Stimulated activated naive B cell treated with anti-CD40 and anti-IgM and Interleukin-4, amounts not matched to agents 10 μg/mL and 1 μg/mL and 100 μg/mL, for 72 hours (primary cell): ENCODE results near the gene SORCS2.

Experiments
- ATAC-seq, 2 donors: fragments of 150-1000 bp; cut with Tn5 transposase; replicated peaks; 2 replicates each; pipeline ENCODE4 v1.10.0; 2021; ENCODE audit warnings: moderate library complexity in 1 of 2
- DNase-seq: peaks from one replicate; pipeline ENCODE4 v3.0.0; 2021
- H3K27ac Mint-ChIP-seq: one replicate; pipeline ENCODE4 v1.8.0; 2022; ENCODE audit warnings: mild to moderate bottlenecking, mixed read lengths
- H3K27me3 Mint-ChIP-seq, 2 donors: one replicate each; pipeline ENCODE4 v1.8.0; 2022; ENCODE audit warnings: mixed read lengths in 2 of 2
- H3K36me3 Mint-ChIP-seq, 2 donors: one replicate each; pipeline ENCODE4 v1.8.0; 2022; ENCODE audit warnings: mixed read lengths in 2 of 2, mild to moderate bottlenecking in 1 of 2
- H3K4me1 Mint-ChIP-seq, 2 donors: one replicate each; pipeline ENCODE4 v1.8.0; 2022; ENCODE audit warnings: mixed read lengths in 2 of 2, mild to moderate bottlenecking in 1 of 2
- H3K4me3 Mint-ChIP-seq, 2 donors: one replicate each; pipeline ENCODE4 v1.8.0; 2022; ENCODE audit warnings: mild to moderate bottlenecking in 2 of 2, mixed read lengths in 2 of 2, moderate library complexity in 1 of 2
- H3K9me3 Mint-ChIP-seq, 2 donors: one replicate each; pipeline ENCODE4 v1.8.0; 2022; ENCODE audit warnings: mixed read lengths in 2 of 2, mild to moderate bottlenecking in 1 of 2

Gene SORCS2

DNA sequence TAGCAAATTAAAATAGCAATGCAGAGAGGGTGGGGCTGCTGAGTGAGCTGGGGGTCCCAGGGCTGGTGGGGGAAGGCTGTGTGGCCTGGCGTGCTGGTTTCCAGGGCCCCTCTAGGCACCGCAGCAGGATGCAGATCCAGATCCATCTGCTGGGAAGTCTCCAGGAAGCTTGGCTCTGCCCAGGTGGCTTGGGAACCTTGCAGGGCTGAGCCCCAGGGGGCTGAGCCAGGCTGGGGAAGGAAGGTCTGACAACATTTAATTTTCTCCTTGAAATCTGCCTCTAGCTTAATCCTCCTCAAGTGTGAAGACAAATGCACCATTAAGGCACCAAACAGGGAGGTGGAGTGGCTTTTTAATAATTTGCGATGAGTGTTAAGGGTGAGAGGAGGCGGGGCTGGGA is 31.7 kb downstream of the SORCS2 start:
- H3K36me3 Mint-ChIP-seq: no peaks in the 10 kb centered on the region
- DNase-seq: no peak
- H3K4me3 Mint-ChIP-seq: no peak overlapping the region
- H3K27me3 Mint-ChIP-seq: peaks cover 12 to 13% of the 10 kb centered on the region in 2 donors
- peaks cover 0 to 2% of the 10 kb centered on the region in 2 donors for H3K4me1 Mint-ChIP-seq
- H3K9me3 Mint-ChIP-seq: peaks cover 3 to 6% of the 10 kb centered on the region in 2 donors
- ATAC-seq: no peak
- no peak overlapping the region for H3K27ac Mint-ChIP-seq

DNA sequence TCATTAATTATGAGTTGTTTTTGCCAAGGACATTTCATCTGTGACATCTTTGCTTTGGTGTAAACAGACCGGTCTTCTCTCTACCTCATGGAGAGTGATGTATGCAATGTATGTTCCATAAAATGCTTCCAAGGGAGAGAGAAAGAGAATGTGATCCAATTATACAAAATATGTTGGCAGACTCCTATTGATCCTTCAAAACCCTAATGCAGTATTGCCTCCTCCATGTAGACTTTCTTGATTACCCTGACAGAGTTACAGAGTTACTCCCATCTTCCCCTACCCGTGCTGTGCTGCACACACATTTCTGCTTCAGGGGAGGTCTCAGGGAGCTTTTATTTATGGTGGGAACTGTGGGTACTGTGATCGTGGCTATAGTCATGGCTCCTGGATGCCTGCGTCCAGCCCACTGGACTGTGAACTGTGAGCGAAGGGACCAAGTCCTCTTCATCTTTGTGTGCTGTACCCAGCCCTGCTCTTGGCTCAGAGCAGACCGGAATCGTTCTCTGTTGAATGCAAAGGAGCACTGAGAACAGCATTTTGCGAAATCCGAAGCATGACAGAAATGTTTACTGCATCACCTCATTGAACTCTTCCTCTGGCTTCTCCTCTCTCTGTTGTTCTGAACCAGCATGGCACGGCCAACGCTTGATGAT is 32.7 kb downstream of the SORCS2 start:
- ATAC-seq (no peak), DNase-seq (no peak)
- Mint-ChIP-seq H3K36me3 (no peaks in the 10 kb centered on the region), H3K4me1 (peaks cover 0 to 2% of the 10 kb centered on the region in 2 donors), H3K4me3 (no peak overlapping the region), H3K27me3 (peaks cover 13% of the 10 kb centered on the region in 2 donors), H3K27ac (no peak overlapping the region), H3K9me3 (peaks cover 0 to 3% of the 10 kb centered on the region in 2 donors)

DNA sequence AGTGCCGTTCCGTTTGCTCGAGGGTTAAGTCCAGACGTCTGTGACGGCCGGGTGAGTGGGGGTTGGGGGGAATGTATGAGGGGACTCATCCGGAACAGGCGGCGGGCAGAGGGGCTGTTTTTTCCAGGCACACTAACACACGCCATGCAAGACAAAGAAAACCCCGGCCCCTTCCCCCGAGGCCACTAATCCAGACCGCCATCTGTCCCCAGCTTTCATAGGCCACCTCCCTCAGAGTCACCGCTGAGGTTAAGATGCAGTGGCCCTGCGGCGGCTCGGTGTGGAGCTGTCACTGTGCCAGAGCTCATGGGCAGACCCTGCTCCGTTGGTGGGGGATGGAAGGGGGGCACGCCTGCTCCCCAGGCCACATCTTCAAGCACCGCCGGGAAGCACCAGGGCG is 34.1 kb downstream of the SORCS2 start:
- Mint-ChIP-seq H3K27ac (no peak overlapping the region), H3K27me3 (peaks cover 13% of the 10 kb centered on the region in 2 donors), H3K4me3 (no peak overlapping the region), H3K36me3 (no peaks in the 10 kb centered on the region), H3K4me1 (peaks cover 0 to 2% of the 10 kb centered on the region in 2 donors), H3K9me3 (peaks cover 0 to 2% of the 10 kb centered on the region in 2 donors)
- ATAC-seq (no peak), DNase-seq (no peak)

DNA sequence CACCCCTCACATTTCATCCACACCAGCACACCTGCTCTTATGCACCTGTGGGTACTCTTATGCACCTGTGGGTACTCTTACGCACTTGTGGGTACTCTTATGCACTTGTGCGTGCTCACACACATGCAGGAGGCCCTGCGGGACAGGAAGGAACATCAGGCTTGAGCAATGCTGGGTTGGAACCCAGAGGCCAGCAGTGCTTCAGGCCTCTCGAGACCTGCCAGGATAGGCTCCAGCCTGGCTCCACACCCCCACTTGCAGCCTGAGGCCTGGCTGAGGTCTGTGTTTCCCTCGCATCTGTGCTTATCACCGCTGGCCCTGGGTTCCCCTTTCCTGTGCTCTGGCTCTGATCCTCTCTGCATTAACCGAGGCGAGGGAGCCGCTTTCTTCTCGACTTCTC is 34.7 kb downstream of the SORCS2 start:
- Mint-ChIP-seq H3K9me3 (peaks cover 0 to 2% of the 10 kb centered on the region in 2 donors), H3K27me3 (peaks cover 13% of the 10 kb centered on the region in 2 donors), H3K4me1 (peaks cover 0 to 2% of the 10 kb centered on the region in 2 donors), H3K27ac (no peak overlapping the region), H3K36me3 (no peaks in the 10 kb centered on the region), H3K4me3 (no peak overlapping the region)
- ATAC-seq (no peak), DNase-seq (no peak)

DNA sequence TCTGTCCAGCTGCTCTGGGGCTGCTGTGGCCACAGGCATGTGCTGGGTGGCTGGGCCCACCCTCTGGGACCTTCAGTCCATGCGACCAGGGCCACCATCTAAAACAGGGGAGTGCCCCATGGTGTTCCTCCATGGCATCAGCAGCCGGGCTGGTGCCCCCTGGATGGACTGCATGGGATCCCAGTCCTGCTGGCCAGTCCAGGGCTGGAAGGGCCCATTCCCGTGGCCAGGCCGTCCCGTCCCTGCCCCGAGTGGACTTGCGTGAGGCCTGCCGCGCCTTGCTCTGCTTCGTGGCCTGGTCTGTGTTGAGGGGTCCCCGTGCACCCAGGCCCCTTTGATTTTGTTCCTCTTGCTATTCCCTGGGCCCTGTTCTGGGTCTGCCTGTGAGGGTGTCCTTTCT is 36.4 kb downstream of the SORCS2 start:
- H3K4me3 Mint-ChIP-seq: no peak overlapping the region
- no peak overlapping the region for H3K27ac Mint-ChIP-seq
- H3K9me3 Mint-ChIP-seq: peaks cover 0 to 2% of the 10 kb centered on the region in 2 donors
- no peaks in the 10 kb centered on the region for H3K36me3 Mint-ChIP-seq
- peaks cover 7% of the 10 kb centered on the region in 2 donors for H3K27me3 Mint-ChIP-seq
- DNase-seq: no peak
- peaks cover 0 to 2% of the 10 kb centered on the region in 2 donors for H3K4me1 Mint-ChIP-seq
- ATAC-seq: no peak

DNA sequence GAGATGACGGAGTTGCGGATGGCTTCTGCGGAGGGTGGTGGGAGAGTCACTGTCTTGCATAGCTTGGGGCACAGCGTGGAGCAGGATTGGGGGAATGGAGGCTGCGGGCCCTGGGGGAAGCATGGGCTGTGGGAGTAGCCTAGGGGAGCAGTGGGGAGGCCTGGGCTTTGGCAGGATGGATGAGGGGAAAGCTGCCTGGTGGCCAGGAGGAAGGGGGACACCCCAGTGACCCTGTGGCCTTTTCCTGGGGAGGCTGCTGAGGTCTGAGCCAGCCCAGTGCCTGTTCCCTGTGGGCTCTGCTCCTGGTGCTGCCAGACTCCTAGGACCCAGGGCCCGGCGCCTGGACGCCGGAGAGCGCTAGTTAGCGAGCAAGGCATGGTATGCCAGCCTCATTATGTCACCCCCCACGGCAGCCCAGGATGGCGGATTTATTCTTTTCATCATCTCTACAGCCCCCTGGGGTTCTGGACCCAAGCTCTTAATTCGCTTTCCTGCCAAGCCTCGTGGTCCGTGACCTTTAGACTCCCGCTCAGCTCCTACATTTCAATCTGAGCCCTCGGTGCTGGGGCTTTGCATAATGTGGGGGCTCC is 39.8 kb downstream of the SORCS2 start:
- Mint-ChIP-seq H3K36me3 (no peaks in the 10 kb centered on the region), H3K9me3 (no peaks in the 10 kb centered on the region), H3K4me3 (no peak overlapping the region), H3K27ac (no peak overlapping the region), H3K27me3 (peaks cover 7 to 12% of the 10 kb centered on the region in 2 donors), H3K4me1 (no peaks in the 10 kb centered on the region)
- ATAC-seq: no peak
- no peak for DNase-seq

DNA sequence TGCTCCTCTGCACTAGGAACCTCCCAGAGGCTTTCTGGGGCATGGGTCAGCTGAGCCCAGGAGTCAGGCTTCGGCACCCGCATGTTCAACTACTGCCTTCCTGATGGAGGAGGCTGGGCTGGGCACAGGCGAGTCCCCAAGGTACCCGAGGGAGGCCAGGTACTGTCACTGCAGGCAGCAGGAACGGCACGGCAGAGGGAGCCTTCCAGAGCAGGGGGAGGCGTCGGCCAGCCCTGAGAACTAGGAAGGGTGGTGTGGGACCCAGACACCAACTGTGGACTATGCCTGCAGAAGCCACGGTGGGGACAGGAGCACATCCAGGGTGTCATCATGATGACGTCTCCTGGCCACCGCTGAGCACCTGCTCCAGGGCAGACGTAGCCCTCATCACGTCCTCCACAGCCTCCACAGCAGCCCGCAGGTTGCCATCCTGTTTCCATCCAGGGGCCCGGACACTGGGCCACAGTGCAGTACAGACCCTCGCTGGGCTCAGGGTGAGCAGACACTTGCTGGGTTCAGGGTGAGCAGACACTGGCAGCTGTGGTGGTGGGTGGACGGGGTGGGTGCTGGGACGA is 40.8 kb downstream of the SORCS2 start:
- H3K36me3 Mint-ChIP-seq: no peaks in the 10 kb centered on the region
- ATAC-seq: no peak
- H3K4me1 Mint-ChIP-seq: no peaks in the 10 kb centered on the region
- peaks cover 0 to 8% of the 10 kb centered on the region in 2 donors for H3K27me3 Mint-ChIP-seq
- H3K27ac Mint-ChIP-seq: no peak overlapping the region
- no peak for DNase-seq
- no peak overlapping the region for H3K4me3 Mint-ChIP-seq
- H3K9me3 Mint-ChIP-seq: peaks cover 0 to 4% of the 10 kb centered on the region in 2 donors

DNA sequence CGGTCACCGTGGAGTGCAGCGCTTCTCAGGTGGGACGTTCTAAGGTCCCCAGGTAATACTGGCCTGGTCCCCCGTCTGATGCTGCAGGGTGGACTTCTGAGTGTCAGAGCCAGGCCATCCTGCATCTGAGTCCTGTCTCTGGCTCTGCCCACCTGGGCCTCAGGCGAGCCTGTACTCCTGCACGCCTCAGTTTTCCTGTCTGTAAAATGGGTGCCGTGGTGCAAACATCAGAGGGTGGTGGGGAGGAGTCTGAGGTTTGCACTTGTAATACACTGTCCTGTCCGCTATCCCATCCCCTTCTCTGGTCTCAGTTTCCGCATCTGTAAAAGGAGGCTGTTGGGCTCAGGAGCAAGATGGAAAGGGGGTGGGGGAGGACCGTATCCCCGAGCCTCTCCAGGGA is 41.3 kb downstream of the SORCS2 start:
- peaks cover 0 to 8% of the 10 kb centered on the region in 2 donors for H3K27me3 Mint-ChIP-seq
- no peak overlapping the region for H3K4me3 Mint-ChIP-seq
- H3K27ac Mint-ChIP-seq: no peak overlapping the region
- no peaks in the 10 kb centered on the region for H3K36me3 Mint-ChIP-seq
- no peaks in the 10 kb centered on the region for H3K4me1 Mint-ChIP-seq
- H3K9me3 Mint-ChIP-seq: peaks cover under 1 to 7% of the 10 kb centered on the region in 2 donors
- ATAC-seq (no peak), DNase-seq (no peak)

DNA sequence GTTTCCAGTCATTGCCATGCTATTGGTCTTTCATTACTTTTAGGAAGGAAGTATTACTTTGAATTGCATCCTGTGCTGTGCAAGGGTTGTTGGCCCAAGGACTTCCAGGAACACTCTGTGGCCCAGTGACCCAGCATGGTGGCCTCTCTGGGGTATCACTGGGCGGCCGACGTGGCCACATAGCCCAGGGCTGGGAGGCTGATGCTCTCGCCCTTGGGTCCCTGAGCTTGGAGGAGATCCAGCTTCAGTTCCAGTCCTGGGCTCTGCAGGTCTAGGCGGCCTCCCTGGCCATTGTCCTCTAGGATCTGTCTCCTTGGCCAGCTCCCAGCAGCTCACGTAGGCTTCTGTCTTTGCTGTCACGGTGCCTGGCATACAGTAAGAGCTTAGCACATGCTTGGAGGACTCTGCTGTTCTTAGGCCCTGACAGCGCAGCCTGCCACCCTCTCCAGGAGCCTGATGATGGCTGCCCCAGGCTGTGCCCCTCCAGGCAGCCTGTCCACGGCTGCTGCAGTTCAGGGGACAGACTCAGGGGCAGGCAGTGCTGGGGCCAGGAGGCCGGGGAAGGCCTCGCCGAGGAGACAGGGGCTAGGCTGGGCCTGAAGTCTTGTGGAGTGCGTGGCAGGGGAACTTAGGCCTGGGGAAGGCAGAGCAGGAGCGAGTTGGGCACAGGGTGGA is 42.2 kb downstream of the SORCS2 start:
- H3K36me3 Mint-ChIP-seq: no peaks in the 10 kb centered on the region

DNA sequence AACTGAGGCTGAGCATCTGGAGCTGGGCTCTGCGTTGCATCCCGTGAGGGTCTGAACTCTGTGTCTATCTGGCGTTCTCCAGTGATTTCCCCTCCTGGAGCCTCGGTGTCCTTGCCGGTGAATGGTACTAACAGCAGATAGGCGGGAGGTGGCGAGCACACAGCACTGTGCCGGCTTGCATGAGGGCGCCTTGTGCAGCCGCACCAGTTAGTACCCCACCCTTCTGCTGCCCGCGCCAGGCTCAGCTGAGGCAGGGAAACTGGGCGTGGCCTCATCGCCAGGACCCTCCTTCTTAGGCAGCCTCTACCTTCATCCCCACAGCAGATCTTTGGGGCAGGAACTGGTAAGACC is 42.7 kb downstream of the SORCS2 start:
- Mint-ChIP-seq H3K4me3 (no peak overlapping the region), H3K27ac (no peak overlapping the region), H3K36me3 (no peaks in the 10 kb centered on the region), H3K9me3 (peaks cover 5 to 13% of the 10 kb centered on the region in 2 donors), H3K4me1 (no peaks in the 10 kb centered on the region), H3K27me3 (peaks cover 5 to 7% of the 10 kb centered on the region in 2 donors)
- DNase-seq (no peak), ATAC-seq (no peak)

More for the DNA sequence above, 42.2 kb downstream of the SORCS2 start:
- ATAC-seq: no peak
- Mint-ChIP-seq H3K27me3 (peaks cover 5 to 6% of the 10 kb centered on the region in 2 donors), H3K4me1 (no peaks in the 10 kb centered on the region), H3K27ac (no peak overlapping the region), H3K9me3 (peaks cover 5 to 13% of the 10 kb centered on the region in 2 donors), H3K4me3 (no peak overlapping the region)
- no peak for DNase-seq

DNA sequence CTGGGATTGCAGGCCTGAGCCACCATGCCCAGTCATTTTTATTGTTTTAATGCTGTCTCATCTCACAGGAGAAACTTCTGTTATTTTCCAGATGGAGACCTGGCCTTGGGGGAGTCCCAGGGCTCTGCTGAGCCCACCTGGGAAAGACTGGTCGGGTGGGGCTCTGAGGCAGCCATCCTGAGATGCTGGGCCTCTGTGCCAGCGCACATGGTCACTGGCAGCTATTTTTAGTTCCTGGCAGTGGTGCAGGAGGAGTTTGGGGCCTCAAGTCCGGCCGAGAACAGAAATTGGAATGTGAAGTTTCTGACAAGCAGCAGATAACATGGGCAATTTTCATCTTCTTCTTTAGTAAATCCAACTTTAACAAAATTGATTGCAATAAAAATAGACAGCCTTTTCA is 44.5 kb downstream of the SORCS2 start:
- H3K4me1 Mint-ChIP-seq: no peaks in the 10 kb centered on the region
- no peak for ATAC-seq

DNA sequence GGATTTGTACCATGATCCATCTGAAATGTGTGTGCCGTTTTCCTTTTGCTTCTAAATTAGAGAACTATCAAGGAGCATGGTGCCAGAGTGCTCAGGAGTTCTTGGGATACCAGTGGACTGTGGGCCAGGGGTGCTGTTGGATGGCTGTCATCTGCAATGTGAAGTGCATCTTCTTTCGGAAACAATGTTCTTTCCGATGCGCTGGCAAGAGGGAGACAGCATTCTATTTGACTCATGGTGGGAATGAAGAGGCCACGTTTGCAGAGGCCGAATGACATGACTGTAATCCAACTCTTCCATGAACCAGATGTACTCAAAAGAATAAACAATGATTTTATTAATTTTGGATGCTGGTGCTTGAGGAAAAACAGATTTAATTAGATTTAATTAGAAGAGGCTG is 45.5 kb downstream of the SORCS2 start:
- ATAC-seq (no peak), DNase-seq (no peak)
- Mint-ChIP-seq H3K36me3 (no peaks in the 10 kb centered on the region), H3K27me3 (peaks cover 5 to 16% of the 10 kb centered on the region in 2 donors), H3K4me3 (no peak overlapping the region), H3K27ac (no peak overlapping the region), H3K4me1 (no peaks in the 10 kb centered on the region), H3K9me3 (peaks cover 5 to 13% of the 10 kb centered on the region in 2 donors)

More for the DNA sequence above, 44.5 kb downstream of the SORCS2 start:
- Mint-ChIP-seq H3K4me3 (no peak overlapping the region), H3K9me3 (peaks cover 5 to 13% of the 10 kb centered on the region in 2 donors), H3K36me3 (no peaks in the 10 kb centered on the region), H3K27ac (no peak overlapping the region), H3K27me3 (peaks cover 5 to 16% of the 10 kb centered on the region in 2 donors)
- no peak for DNase-seq

DNA sequence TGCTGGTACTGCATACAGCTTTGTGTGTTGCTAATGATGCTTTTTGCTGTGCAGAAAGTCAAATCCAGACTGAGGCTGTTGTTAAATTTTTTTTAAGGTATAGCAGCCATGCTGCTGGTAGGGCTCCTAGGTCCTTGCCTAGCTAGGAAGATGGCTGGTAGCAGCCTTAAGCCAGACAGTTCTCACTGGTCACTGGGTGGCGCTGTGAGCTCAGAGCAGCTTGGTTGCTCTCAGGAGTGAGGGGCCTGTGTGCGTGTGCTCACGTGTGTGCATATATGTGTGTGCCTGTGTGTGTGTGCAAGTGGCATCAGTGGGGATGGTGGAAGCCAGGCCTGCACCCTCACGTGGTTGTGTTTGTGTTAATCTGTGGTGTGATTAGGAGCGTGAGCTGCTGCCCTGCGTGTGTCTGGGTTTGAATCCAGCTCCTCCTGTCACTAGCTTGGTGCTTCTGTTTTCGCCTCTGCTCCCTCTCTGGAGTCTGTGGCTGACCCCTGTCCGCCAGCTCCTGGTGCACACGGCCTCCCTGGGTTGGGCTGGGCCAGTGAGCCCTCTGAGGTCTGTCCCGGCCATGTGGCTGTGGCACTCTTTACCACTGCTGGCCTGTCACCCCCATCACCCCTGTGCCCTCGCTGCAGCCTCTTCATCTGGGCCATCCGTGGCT is 46.1 kb downstream of the SORCS2 start:
- Mint-ChIP-seq H3K27ac (no peak overlapping the region), H3K4me1 (no peaks in the 10 kb centered on the region), H3K27me3 (peaks cover 5 to 16% of the 10 kb centered on the region in 2 donors), H3K36me3 (no peaks in the 10 kb centered on the region), H3K9me3 (peaks cover 5 to 13% of the 10 kb centered on the region in 2 donors), H3K4me3 (no peak overlapping the region)
- ATAC-seq (no peak), DNase-seq (no peak)

DNA sequence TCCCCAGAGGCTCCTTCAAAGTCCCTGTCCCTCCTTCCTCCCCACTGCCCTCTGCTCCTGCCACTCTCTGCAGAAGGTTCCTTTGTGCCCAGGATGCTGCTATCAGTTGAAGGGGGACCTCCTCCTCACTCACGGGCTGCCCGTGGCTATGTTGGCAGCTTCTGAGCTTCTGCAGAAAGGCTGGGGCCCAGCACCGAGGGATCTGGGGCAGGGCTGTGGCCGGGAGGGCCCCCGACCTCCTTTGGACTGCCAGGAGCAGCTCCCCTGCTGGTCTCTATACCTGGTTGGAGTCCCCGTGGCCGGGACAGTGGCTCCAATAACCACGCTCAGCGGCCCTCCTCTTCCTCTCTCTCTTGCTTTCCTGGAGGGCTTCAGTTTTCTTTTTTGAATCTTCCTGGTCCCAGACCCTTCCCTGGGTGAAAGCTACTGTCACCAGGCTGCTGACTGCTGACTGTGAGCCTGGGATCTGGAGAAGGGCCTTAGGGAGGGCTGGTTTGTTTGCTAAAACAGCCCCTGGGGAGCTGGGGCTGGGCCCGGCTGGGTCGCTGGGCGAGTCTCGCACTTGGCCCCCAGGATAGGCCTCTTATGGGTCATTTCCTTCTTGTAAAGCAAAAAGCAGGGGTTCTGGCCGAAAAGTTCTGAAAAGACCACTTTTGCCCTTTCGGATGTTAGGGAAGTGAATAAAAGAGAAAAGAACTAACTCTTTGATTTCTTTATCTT is 46.9 kb downstream of the SORCS2 start:
- Mint-ChIP-seq H3K27ac (no peak overlapping the region), H3K4me1 (no peaks in the 10 kb centered on the region), H3K4me3 (no peak overlapping the region), H3K36me3 (no peaks in the 10 kb centered on the region), H3K9me3 (peaks cover 5 to 13% of the 10 kb centered on the region in 2 donors), H3K27me3 (peaks cover 5 to 16% of the 10 kb centered on the region in 2 donors)
- DNase-seq: no peak
- no peak for ATAC-seq
